AG08396 (cell line): ENCODE results near the gene PKD2L2.
"Not testable (repeated sequence)": the region's sequence is repeated elsewhere in the genome, so short reads cannot be mapped to it uniquely, and the experiment has no call there.

Experiments used
- DNase-seq: peaks from one replicate; pipeline ENCODE4 v3.0.0; 2012; ENCODE audit warnings: low spot score, mixed read lengths

The PKD2L2 gene

DNA sequence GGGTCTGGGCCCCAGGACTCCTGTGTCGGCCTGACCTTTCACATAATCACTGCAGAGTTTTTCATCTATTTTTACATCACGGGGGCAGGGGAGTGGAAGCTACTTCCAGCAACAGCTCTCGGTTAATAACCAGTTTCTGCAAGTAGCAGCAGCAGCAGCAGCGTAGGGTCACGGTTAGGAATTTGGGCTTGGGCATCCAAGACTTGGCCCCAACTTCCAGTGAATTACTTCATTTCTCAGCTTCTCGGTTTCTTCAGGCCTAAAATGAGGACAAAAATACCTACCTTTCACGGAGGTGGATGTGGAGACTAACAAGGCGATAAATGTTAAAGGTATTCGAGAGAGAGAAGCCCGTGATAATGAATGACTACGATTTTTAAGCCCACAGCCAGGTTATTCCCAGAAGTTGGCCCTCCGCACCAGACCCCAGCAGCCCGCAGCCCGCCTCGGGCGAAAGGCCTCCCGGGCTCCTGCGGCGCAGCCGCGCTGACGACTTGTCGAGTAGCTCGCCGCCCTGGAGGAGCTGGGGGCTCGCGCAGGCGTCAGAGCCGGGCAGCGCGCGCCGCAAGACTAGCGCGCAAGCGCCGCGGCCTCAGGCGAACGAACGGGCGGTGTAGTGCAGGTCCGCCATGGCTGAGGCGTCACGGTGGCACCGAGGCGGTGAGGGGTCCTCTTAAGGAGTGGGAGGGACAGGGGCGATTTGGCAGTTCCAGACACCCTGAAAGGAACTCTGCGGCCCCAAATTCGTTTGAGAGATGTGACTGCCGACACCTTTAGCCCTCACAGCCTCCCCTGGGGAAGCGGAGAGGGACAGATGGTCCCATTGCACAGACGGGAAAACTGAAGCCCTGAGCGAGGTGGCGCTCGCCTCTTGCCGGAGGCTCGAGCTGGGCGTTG, at the start of gene PKD2L2:
PKD2L2 (plus strand) TSS at position 595 of the 897 bp plus-strand sequence; CDS start at position 630, 35 bp downstream.
- peak; percentile 13 for DNase-seq

DNA sequence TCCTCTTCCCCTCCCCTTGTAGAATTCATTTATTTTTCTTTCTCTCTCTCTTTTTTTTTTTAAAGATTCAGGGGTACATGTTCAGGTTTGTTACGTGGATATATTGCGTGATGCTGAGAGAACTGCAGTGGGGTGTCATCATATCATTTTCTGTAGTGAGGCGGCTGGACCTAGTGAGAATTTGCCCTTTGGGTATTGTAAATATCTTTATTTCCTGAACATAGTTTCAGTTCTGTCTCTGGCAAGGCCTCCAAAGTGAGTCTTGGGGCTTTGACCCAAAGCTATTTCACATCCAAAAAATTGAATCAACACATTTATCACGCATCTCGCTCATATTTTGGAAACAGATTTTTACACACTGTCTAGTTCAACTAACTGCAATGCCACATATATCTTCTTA, 47.0 kb upstream of the PKD2L2 start:
- no peak for DNase-seq

DNA sequence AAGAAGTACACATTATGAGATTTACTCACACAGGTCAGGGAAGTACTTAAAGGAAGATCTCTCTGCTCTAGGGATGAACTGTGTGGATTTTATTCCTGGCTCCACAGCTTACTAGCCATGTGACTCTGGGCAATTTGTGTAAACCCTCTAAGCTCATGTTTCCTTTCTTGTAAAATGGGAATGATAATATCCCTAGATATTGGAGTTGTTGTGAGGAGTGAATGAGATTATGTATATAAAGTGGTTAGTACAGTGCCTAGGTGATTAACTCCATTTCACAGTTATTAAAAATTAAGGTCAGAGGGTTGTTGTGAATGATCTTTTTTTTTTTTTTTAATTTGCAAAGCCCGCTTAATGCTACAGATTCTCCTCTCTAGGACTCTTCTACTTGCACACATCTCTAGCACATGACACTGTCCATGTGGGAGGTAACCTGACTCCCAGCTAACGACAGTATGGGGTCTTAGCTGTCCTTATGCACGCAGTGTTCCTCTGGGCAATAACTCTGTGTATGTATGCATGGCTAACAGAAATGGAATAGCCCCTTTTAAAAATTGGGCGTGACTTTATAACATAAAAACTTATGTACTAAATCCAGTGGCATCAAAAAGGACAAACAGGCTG, 45.5 kb upstream of the PKD2L2 start:
- DNase-seq: no peak

DNA sequence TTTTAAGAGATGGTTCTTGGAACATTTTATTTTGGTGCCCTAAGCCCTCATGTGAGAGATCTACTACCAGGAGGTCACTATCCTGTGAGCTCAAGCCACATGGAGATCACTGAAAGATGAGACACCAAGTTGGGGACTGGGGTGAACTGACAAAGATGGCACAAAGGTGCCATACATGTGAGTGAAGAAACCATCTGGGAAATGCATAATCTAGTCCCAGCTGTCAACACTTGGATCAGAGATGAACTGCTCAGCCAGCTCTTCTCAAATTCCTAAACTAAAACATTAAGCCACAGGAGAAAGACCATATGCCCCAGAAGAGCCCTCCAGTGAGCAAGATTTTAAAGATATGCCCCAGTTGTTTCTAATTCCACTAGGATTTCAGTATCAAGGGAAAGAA, 43.8 kb upstream of the PKD2L2 start:
- no peak for DNase-seq

DNA sequence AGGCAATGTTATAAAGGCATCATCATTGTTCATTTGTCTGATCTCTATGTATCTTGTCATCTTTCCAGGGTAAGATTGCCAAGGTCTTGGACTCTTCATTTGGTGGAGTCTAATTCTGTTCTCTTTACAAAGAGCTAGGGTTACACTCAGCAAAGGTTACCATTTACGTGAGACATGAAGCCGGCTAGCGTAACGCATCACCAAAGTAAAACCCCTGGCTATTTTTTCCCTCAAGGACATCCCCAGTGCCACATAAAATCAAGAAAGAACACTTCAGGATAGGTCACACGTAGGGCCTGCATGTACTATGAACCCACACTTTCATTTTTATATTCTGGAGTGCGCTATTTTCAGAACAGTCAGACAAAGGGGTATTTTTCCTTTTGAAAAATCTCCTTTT, 41.6 kb upstream of the PKD2L2 start:
- DNase-seq: no peak

DNA sequence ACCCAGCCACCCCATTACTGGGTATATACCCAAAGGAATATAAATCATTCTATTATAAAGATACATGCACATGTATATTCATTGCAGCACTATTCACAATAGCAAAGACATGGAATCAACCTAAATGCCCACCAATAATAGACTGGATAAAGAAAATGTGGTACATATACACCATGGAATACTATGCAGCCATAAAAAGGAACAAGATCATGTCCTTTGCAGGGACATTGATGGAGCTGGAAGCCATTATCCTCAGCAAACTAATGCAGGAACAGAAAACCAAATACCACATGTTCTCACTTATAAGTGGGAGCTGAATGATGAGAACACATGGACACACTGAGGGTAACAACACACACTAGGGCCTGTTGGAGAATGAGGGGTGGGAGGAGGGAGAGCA, 36.1 kb upstream of the PKD2L2 start:
- DNase-seq: not testable (repeated sequence)

DNA sequence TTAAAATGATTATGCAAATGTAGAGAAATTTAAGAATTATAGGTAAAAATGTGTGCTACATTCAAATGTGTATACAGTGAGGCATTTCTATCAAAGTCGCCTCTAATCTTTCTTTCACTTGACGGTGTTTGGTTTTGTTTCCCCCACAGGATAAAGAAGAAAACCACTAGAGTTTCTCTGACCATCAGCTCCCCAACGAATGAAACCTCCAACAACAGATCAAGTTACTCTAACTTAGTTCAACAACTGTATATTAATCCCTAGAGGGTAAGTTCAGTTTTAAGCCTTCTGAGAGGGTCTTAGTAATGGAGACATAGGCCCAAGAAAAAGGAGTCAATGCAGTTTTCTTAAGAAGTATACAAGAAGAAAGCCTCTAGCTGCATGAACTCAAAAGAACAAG, 33.1 kb upstream of the PKD2L2 start:
- no peak for DNase-seq

DNA sequence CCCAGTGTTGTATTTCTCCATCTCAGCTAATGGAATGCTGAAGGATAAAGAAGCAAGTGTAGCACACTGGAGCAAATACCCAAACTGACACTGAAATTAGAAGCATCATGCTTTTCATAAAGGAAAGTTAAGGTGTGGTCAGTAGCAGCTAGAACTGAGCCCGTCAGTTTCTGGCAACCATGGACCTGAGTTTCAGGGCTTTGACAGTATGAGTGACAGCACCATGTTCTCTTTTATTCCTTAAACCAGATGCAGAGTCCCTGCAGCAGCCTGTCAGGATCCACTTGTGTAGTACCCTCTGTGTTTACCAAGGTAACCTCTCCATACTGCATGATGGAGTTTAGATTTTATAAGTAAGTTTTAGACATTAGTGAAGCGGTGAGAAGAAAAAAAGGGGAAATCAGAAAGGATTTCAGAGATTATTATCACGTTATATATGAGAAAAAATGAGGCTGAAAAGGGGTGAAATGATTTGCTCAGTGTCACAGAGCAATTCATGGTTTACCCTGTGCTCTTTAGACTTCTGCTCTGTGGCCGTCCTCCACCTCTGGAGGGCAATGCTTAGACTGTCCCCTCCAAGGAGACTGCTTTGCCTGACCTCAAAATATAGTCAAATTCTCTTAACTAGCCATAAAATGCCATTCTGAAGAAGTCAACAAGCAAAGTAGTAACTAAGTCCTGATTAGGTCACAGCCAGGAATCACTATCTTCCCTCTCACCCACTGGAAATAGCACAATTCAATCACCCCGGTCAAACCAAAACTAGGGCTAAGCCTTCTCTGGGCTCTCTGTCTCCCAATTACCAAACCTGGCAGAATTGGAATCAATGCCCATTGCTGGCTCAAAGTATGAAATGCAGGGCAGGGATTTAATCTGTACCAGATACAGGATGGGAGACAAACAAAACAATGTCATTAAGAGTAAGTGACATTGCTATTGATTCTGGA, 32.1 kb upstream of the PKD2L2 start:
- no peak for DNase-seq

DNA sequence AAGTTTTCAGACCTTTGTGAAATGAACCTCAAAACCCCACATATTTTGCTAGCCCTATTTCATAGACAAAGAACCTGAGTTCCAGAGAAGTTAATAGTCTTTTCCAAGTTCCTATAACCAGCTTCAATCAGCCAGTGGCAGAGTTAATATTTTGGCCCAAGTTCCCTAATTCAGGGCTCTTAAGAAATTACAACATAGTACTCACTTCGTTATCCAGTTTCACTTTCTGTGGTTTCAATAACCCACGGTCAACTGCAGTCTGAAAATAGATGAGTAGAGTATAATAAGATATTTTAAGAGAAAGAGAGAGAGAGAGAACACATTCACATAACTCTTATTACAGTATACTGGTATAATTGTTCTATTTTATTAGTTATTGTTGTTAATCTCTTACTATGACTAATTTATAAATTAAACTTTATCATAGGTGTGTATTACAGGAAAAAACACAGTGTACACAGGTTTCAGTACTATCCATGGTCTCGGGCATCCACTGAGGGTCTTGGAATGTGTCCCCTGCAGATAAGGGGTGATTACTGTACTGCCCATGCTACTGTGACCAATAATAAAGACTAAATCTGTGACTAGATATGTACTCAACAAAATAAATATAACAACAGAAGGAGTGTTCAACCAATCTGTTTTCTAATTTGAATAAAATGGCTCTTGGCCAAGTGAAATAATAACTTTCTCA, 30.9 kb upstream of the PKD2L2 start:
- no peak for DNase-seq

DNA sequence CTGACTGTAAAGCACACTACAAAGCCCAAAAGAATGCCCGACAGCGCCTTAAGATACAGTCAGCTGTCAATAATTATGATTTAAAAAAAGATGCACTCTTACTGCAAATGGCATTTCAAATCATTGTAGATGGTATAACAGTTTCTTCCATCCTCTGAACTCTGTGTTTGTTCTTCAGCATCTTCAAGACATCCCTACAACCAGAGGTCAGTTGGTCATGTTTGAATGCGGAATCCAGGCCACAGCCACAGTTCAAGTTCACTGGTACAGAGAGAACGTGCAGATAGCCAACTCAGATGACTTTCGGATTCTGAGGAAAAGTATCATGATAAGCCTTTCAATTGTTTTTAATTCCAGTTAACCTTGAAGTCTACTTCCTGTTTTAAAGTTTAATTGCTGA, 30.3 kb upstream of the PKD2L2 start:
- no peak for DNase-seq

DNA sequence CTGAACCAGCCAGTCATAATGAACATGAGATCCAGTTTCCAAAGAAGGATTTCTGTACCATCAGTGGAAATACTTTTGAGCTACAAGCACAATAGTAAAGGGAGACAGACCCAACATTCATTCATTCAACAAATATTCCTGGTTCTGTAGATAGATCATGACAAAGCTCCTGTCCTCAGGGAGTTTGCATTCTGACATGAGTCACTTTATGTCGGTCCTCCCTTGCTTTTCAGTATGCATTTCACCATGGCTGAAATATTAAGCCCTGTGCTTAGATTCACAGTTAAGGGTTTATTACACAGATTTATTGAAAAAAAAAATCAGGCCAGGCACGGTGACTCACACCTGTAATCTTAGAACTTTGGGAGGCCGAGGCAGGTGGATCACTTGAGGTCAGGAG, 27.0 kb upstream of the PKD2L2 start:
- DNase-seq: no peak

DNA sequence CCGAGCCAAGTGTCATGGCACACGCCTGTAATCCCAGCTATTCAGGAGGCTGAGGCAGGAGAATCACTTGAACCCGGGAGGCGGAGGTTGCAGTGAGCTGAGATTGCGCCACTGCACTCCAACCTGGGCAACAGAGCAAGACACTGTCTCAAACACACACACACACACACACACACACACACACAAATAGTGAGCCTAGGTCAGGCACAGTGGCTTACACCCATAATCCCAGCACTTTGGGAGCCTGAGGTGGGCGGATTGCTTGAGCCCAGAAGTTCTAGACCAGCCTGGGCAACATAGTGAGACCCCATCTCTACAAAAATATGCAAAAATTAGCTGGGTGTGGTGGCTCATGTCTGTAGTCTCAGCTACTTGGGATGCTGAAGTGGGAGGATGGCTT, 25.6 kb upstream of the PKD2L2 start:
- DNase-seq: not testable (repeated sequence)

DNA sequence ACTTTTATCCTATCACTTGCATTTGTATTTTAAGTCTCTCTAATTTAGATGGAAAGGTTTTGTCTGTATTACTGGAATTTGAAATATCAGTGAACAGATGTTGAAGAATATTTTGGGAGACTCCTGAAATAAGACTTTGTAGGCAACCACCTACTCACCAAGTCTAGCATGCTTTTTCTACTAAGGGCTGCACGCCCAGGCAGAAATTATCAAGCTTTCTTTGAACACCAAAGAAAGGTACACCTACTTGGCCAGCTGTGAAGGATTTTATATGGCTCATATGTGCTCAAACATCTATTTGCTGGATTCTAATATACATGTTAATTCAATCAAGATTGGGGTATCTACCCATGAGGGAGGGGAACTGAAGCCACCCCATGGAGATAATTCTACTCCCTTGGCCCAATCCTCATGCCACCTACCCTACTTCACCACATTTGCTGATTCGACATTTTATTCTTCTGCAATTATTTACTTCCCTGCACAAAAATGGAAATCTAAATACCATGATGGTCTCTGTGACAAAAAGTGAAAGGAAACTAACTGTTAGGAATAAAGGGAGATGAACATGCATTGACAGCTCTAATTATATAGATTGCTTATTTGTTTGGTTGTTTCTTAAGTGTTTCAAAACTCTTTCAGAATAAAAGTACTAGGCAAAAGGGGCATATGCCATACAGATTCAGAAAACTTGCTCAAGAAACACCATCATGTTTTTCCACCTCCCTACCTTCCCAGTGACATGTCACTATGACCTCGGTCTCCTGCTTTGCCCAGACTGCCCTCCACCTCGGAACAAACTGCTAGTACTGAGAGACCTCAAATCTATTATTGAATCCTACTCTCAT, 22.5 kb upstream of the PKD2L2 start:
- no peak for DNase-seq

DNA sequence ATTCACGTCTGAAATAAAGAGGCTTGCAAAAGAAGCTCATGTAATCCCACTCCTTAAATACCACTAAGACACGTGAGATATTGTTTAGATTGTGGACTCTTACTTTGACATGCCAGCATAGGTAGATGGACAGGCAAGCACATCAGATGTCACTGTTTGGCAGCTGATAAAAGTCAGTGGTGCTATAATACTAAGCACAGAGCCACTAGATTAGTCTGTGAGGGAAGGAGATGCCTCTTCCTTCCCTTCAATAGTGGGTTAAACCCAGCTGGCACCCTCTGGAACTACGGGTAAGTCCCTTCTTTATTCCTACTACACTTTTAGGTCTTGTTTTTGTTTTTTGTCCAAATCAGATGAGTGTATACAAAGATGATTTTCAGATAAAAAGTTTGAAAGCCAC, 21.6 kb upstream of the PKD2L2 start, which contains the start of gene MYOT:
MYOT (plus strand) TSS at position 197 of the 400 bp plus-strand sequence. CDS start 2,792 bp downstream, outside the sequence.
- DNase-seq: no peak

DNA sequence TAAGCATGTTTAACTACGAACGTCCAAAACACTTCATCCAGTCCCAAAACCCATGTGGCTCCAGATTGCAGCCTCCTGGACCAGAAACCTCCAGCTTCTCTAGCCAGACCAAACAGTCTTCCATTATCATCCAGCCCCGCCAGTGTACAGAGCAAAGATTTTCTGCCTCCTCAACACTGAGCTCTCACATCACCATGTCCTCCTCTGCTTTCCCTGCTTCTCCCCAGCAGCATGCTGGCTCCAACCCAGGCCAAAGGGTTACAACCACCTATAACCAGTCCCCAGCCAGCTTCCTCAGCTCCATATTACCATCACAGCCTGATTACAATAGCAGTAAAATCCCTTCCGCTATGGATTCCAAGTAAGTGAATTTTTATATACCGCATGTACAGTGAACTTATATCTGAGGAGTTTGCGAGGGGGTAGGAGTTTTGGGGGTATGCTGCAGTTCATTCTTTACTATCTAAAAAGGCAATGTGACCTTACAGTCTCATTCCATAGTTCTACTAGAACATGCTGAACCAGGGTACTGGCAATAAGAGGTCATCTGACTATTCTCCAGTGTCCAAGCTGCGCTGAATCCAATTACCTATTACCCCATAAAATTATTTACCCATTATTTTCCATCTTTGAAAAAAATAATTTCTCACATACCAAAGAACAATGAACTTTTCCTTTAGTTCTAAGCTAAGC, 18.5 kb upstream of the PKD2L2 start:
- no peak for DNase-seq

DNA sequence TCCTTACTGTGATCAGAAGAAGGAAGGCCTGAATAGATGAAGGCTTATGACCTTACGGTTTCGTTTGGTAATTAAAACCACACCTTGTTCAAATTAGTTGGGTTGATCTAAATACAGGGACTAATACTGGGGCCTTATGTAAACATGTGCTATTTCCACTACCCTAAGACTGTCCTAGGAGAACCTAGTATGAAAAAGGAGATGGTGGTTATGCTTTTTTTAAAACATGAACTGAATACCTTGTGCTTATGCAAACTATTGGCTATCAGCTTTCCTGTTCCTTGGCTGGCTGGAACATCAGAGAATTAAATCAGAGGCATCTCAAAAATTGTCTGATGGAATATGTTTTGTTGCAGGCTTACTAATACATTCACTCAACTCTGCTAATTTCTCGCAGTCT, 17.7 kb upstream of the PKD2L2 start:
- DNase-seq: no peak

DNA sequence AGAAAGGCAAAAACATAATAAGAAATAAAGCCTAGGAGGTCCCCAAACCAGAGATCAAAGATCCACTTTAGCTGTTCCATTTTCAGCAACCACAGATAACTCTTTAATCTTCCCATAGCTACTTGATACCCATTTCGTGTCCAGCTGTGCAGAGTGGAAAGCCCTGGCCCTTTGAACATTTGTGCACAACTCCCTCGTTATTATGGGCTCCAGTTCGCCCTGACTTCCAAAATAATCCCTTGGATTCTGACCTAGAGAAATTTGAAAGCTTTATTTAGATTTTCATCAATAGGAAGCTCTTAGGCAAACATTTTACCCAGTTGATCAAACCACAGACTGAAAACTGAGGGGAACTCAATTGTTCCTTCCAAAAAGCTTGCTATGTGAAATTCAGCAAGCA, 16.8 kb upstream of the PKD2L2 start:
- DNase-seq: no peak

DNA sequence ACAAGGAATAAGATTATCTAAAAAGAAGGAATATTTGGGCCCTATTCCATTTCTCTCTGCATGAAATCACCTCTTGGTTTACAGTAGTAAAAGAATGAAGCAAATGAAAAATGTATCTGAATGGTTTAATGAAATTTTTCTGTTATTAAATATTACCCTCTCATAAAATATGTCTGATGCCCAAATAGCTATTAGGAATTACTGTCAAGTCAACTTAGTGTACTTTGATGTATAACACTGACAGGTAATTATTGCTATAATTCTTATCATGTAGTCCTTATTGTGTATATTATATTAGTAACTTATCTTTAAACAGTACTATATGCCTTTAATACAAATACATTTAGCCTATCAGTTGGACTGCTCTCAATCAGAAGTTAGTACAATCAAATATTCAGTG, 13.2 kb upstream of the PKD2L2 start:
- no peak for DNase-seq

DNA sequence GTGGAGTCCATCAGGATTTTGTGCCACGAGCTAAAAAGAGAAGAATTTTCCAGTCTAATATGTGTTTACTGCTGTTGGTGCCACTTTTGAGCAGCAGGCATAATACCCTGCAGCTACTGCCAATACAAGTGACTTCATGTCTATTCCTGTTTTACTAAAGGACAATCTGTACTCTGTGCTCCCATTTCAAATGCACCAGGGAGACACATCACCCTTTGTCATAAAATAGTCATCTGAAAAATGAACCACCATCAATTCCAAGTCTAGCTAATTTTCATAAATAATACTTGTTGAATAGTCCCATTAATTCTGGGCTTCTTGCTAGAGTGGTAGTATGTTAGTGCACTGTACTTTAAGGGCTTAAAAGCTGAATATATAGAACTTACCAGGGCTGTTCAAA, 8.9 kb upstream of the PKD2L2 start:
- no peak for DNase-seq

DNA sequence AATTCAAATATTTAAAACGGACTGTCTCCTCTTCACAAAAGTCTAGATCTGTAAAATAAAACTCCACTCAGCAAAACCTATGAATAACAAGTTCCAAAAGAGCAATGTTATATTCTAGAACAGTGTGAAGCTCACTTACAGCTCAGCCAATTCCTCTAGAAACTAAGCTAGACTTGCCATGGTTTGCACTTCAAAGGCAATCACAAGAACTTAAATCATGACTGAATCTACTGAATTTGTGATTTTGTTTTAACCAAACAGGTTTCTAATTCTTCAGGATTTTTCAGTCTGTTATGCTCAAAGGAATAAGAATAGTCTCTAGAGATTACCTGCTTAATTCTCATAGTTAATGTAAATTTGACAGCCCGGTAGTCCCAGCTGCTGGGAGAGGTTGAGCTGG, 1.4 kb upstream of the PKD2L2 start:
- DNase-seq: no peak
